ENCODE results near the gene ZNF135.

The ZNF135 gene

GRCh38 chr19:58096884-58097283, 37.8 kb downstream of the ZNF135 start:
- TF ChIP-seq, protein P1, sequence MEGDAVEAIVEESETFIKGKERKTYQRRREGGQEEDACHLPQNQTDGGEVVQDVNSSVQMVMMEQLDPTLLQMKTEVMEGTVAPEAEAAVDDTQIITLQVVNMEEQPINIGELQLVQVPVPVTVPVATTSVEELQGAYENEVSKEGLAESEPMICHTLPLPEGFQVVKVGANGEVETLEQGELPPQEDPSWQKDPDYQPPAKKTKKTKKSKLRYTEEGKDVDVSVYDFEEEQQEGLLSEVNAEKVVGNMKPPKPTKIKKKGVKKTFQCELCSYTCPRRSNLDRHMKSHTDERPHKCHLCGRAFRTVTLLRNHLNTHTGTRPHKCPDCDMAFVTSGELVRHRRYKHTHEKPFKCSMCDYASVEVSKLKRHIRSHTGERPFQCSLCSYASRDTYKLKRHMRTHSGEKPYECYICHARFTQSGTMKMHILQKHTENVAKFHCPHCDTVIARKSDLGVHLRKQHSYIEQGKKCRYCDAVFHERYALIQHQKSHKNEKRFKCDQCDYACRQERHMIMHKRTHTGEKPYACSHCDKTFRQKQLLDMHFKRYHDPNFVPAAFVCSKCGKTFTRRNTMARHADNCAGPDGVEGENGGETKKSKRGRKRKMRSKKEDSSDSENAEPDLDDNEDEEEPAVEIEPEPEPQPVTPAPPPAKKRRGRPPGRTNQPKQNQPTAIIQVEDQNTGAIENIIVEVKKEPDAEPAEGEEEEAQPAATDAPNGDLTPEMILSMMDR (IDR thresholded peaks at IDR 0.05; ENCODE audit: low read depth, low read length) = no peak

DNA sequence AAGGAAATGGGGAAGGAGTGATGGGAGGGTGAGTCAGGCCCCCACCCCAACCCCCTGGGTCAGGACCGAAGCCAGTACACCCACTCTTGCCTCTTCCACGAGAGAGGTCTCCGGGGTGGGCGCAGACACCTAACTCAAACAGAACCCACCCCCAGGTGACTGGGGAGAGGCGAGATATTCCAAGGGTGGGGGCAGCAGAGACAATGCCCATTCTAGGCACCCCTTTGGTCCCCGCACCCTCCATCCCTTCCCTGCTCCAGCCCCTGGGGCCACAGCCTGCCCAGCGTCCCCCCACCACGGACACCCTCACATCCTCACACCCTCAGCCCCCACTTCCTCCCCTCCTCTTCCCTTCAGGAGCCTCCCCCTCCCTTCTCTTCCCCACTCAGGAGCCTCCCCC, 38.3 kb downstream of the ZNF135 start:
- Histone ChIP-seq H3K36me3 (0 out of 2 replicates have a peak, but pooled peaks cover 4% of the 10 kb centered on the region), H3K27me3 (ENCODE audit: insufficient read depth, low read depth, severe bottlenecking) (no peaks in the 10 kb centered on the region), H3K4me3 (ENCODE audit: low read depth, low read length) (peak overlapping the region; percentile 96), H3K27ac (no peak overlapping the region), H3K9me3 (ENCODE audit: severe bottlenecking) (peaks cover 9% of the 10 kb centered on the region)
- no peak for DNase-seq
- TF ChIP-seq, protein P1 (IDR thresholded peaks at IDR 0.05; ENCODE audit: low read depth, low read length) = no peak

More at GRCh38 chr19:58096884-58097283, 37.8 kb downstream of the ZNF135 start:
- H3K9me3 ChIP-seq (ENCODE audit: severe bottlenecking) = peaks cover 8% of the 10 kb centered on the region
- DNase-seq = no peak
- no peaks in the 10 kb centered on the region for H3K27me3 ChIP-seq (ENCODE audit: insufficient read depth, low read depth, severe bottlenecking)
- no peak overlapping the region for H3K27ac ChIP-seq
- H3K4me3 ChIP-seq (ENCODE audit: low read depth, low read length) = no peak overlapping the region
- 0 out of 2 replicates have a peak, but pooled peaks cover 4% of the 10 kb centered on the region for H3K36me3 ChIP-seq

GRCh38 chr19:58097781-58098681, 38.9 kb downstream of the ZNF135 start, which contains the start of gene ZSCAN18:
Gene ZSCAN18, minus strand, starts transcription at chr19:58098231. Its CDS starts 7,964 bp downstream, at chr19:58090267.
- Histone ChIP-seq H3K27me3 (ENCODE audit: insufficient read depth, low read depth, severe bottlenecking) (no peaks in the 10 kb centered on the region), H3K9me3 (ENCODE audit: severe bottlenecking) (peaks cover 14% of the 10 kb centered on the region), H3K4me3 (ENCODE audit: low read depth, low read length) (peak within 1 kb of the TSS; percentile 96), H3K36me3 (0 out of 2 replicates have a peak, but pooled peaks cover 4% of the 10 kb centered on the region), H3K27ac (peak within 1 kb of the TSS; percentile 84)
- peak; percentile 97 for DNase-seq
- TF ChIP-seq, protein P1 (IDR thresholded peaks at IDR 0.05; ENCODE audit: low read depth, low read length) = no peak

DNA sequence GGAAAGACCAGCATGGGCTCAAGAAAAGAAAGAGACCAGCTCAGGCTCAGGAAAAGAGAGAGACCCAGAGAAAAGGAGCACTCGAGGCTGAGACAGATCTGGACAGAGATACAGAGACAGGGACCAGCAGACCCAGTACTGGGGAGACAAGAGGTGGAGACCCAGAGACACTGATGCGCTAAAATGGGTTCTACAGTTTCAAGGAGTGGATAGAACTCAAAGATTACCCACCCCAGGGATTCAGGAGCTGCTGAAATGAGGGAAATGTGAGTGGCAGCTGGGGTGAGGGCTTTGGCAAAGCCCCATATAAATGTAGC, 39.6 kb downstream of the ZNF135 start:
- DNase-seq = no peak
- Histone ChIP-seq H3K27me3 (ENCODE audit: insufficient read depth, low read depth, severe bottlenecking) (no peaks in the 10 kb centered on the region), H3K36me3 (0 out of 2 replicates have a peak, but pooled peaks cover 4% of the 10 kb centered on the region), H3K4me3 (ENCODE audit: low read depth, low read length) (peak overlapping the region; percentile 96), H3K27ac (peak overlapping the region; percentile 84), H3K9me3 (ENCODE audit: severe bottlenecking) (peaks cover 16% of the 10 kb centered on the region)
- TF ChIP-seq, protein P1 (IDR thresholded peaks at IDR 0.05; ENCODE audit: low read depth, low read length) = no peak

- no peak for DNase-seq
- Histone ChIP-seq H3K27ac (no peak overlapping the region), H3K27me3 (ENCODE audit: insufficient read depth, low read depth, severe bottlenecking) (no peaks in the 10 kb centered on the region), H3K9me3 (ENCODE audit: severe bottlenecking) (peaks cover 68% of the 10 kb centered on the region), H3K36me3 (no peaks in the 10 kb centered on the region), H3K4me3 (ENCODE audit: low read depth, low read length) (no peak overlapping the region)
- TF ChIP-seq, protein P1 (IDR thresholded peaks at IDR 0.05; ENCODE audit: low read depth, low read length) = no peak
Measured at GRCh38 chr19:58107778-58108545, 48.9 kb downstream of the ZNF135 start.
